Inflammatory macrophage treated with lipopolysaccharide for 1 hour (primary cell): ENCODE data around the gene TMC6.

ENCODE experiments used
- DNase-seq, 2 donors: peaks; one replicate each; pipeline ENCODE4 v3.0.0-alpha.2; 2020 to 2022

The TMC6 gene

GRCh38 chr17:78064708-78065107 lies 63.8 kb downstream of the TMC6 start:
- DNase-seq = no peak

DNA sequence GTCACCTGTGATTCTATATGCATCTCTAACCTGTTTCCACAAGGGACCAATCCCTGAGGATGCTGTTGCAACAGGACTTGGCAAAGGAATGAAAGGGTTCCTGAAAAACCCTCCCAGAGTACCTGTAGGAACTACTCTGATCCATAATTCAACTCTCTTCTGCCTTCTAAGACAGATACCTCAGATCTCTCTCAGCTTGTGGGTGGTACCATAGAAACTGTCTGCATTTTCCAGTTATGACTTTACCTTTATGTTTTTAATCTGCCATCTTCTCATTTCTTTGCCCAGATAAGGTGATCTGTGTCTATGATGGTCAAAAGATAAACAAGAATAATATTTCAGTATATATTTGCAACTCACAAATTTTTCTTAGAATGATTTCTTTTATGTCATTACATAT lies 65.1 kb downstream of the TMC6 start:
- no peak for DNase-seq

GRCh38 chr17:78062596-78062995 lies 66.0 kb downstream of the TMC6 start:
- DNase-seq = no peak
